Measurements from ENCODE around the gene CEP44. TPM values are rescaled to one million over a fixed set of nuclear protein-coding genes. Genes with fewer than 3 reads are reported as not detected.

Gene CEP44
- total and polyA plus RNA-seq, 10 of the 15 experiments (the other 5 are each of a cell fraction or from before 2014, with no cell fraction given) = 7.6 to 19.8 (median 14.2) TPM

- H3K4me1 ChIP-seq (ENCODE audit: control insufficient read depth, insufficient read depth, low read length) = no peaks in the 10 kb centered on the region; the same call in 1 of the 2 replicates
- SMC1A ChIA-PET (ENCODE audit: uncharacterized antibody, unreplicated experiment) = interaction anchor here (2.1 kb wide), 1 partner anchor 83 kb away, joined by 4 read pairs; no protein-coding TSS in a partner anchor
- FAIRE-seq (no peak), ATAC-seq (no peak), DNase-seq (ENCODE audit: low read depth, low spot score) (no peak)
- WGBS (ENCODE audit: insufficient coverage, insufficient replicate concordance, low lambda C conversion rate, missing lambda C conversion rate) = 96% methylated on average over 3 of the region's 3 CpGs
- in situ Hi-C loops (cut with MboI) (loop anchor here (25.0 kb wide), 1 partner anchor 794 kb away; no protein-coding TSS in a partner anchor), intact Hi-C loops (cut with micrococcal nuclease; ENCODE audit: unreplicated experiment) (no loop called here)
- no peak overlapping the region for H3K4me3 ChIP-seq
- POLR2A ChIA-PET = no interaction called here
- no peak overlapping the region for H3K9ac ChIP-seq (ENCODE audit: control insufficient read depth, insufficient read depth, low read length)
- no peak overlapping the region for H3K4me2 ChIP-seq (ENCODE audit: control insufficient read depth, insufficient read depth)
- H2AFZ ChIP-seq (ENCODE audit: control insufficient read depth, low read depth, low read length) = no peak overlapping the region
- CTCF ChIA-PET = interaction anchor here (1.2 kb wide), 1 partner anchor 9 kb away, joined by 3 read pairs; no protein-coding TSS in a partner anchor
- RAD21 ChIA-PET (ENCODE audit: unreplicated experiment) = no interaction called here
- no peaks in the 10 kb centered on the region for H3K27me3 ChIP-seq (replicated peaks in 1 of 2; ENCODE audit: control insufficient read depth in 2 of 2, insufficient read depth in 2 of 2, low read length in 1 of 2)
- no peak for TF ChIP-seq HDAC6 (IDR thresholded peaks at IDR 0.05; ENCODE audit: unreplicated experiment)
- no peak for TF ChIP-seq SIN3A (IDR thresholded peaks at IDR 0.05; ENCODE audit: low read depth, low read length)
- TF ChIP-seq NFYA (IDR thresholded peaks at IDR 0.05; ENCODE audit: borderline replicate concordance, low read depth, low read length) = no peak
- TF ChIP-seq BCL11A (IDR thresholded peaks at IDR 0.05; ENCODE audit: low read depth, low read length) = no peak
- no peak for TF ChIP-seq KDM1A (IDR thresholded peaks at IDR 0.05; ENCODE audit: borderline replicate concordance)
- TF ChIP-seq EZH2 (IDR thresholded peaks at IDR 0.05; ENCODE audit: borderline replicate concordance, control insufficient read depth, low read depth, low read length) = no peak
- no peak for TF ChIP-seq NBN (IDR thresholded peaks at IDR 0.05)
- no peak for TF ChIP-seq IRF5 (IDR thresholded peaks at IDR 0.05; ENCODE audit: borderline replicate concordance)
- TF ChIP-seq PAX5 (IDR thresholded peaks at IDR 0.05; ENCODE audit: borderline replicate concordance, low read depth, low read length) = no peak
- peaks cover 0 to 5% of the 10 kb centered on the region in 2 experiments; a peak in 1 of 4 replicates for H3K36me3 ChIP-seq (ENCODE audit: control insufficient read depth in 2 of 2, insufficient read depth in 2 of 2, low read length in 1 of 2)
- no peak overlapping the region for H3K27ac ChIP-seq (ENCODE audit: control insufficient read depth, insufficient read depth)
- no peaks in the 10 kb centered on the region for H3K79me2 ChIP-seq (ENCODE audit: control insufficient read depth, insufficient read depth, low read length)
- H4K20me1 ChIP-seq (ENCODE audit: control insufficient read depth, insufficient read depth) = no peaks in the 10 kb centered on the region
- BruUV-seq (replicated peaks) = no TSS peak
- H3K9me3 ChIP-seq (replicated peaks; ENCODE audit: control insufficient read depth, insufficient read depth, low read length) = no peaks in the 10 kb centered on the region
Measured at GRCh38 chr4:174305961-174306360, 22.2 kb downstream of the CEP44 start.
